Sciatic nerve (tissue), 2 donors: Measurements from ENCODE around the gene TLK1. TPM values are rescaled to one million over a fixed set of nuclear protein-coding genes. Genes with fewer than 3 reads are reported as not detected.
"Not testable (repeated sequence)": the region's sequence is repeated elsewhere in the genome, so short reads cannot be mapped to it uniquely, and the experiment has no call there.

Source experiments
- ATAC-seq: fragments of 200-7000 bp; cut with Tn5 transposase; one replicate; pipeline ENCODE4 v1.9.1; 2020; ENCODE audit warnings: mild to moderate bottlenecking, moderate library complexity
- DNase-seq: peaks from one replicate; pipeline ENCODE4 v3.0.0-alpha.2; 2020; ENCODE audit warnings: low spot score
- intact Hi-C: fragments of 100-400 bp; cut with DNase I; formaldehyde crosslinking; loops from one replicate; pipeline ENCODE4 v1.14.2; 2022
- total RNA-seq: library from RNA; stranded (reverse); fragmentation: NEBNext Ultra II Directional; extraction: Animal tissue kit (Norgen Biotek cat#: 25700); gene quantifications from one replicate; pipeline ENCODE4 v1.2.1, GENCODE V29; 2021
- donor health status: DM: no; HTN: no; CAD: no.
- donor health status: DM: no; HTN: no; CAD: no.

The TLK1 gene
- total RNA-seq, 1 donor from 2014 or later, result 56.8 TPM

DNA sequence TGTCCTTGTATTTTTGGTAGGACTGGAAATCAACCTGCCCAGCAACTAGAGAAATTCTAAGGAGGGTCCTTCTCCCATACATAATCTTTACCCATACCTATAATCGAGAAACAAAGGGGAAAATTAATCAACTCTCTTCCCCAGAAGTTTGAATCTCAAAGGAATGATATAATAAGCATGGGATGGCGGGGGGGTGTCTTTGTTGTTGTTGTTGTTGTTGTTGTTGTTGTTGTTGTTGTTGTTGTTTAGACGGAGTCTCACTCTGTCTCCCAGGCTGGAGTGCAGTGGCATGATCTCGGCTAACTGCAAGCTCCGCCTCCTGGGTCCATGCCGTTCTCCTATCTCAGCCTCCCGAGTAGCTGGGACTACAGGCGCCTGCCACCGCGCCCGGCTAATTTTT, 69.2 kb downstream of the TLK1 start:
- DNase-seq, intact Hi-C loops, ATAC-seq: not testable (repeated sequence)

DNA sequence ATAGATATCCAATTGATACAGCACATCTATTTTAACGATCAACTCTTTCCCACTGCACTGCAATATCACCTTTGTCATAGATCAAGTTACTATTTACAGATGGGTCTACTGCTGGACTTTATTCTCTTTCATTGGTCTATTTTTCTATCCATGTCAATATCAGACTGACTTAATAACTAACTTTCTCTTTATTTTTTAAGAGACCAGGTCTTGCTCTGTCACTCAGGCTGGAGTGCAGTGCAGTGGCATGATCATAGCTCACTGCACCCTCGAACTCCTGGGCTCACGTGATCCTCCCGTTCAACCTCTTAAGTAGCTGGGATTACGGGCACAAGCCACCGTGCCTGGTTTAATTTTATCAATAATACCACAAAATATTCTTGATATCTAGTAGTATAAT, 71.2 kb downstream of the TLK1 start:
- intact Hi-C loops, result no loop called here
- no peak for ATAC-seq
- DNase-seq, result no peak

DNA sequence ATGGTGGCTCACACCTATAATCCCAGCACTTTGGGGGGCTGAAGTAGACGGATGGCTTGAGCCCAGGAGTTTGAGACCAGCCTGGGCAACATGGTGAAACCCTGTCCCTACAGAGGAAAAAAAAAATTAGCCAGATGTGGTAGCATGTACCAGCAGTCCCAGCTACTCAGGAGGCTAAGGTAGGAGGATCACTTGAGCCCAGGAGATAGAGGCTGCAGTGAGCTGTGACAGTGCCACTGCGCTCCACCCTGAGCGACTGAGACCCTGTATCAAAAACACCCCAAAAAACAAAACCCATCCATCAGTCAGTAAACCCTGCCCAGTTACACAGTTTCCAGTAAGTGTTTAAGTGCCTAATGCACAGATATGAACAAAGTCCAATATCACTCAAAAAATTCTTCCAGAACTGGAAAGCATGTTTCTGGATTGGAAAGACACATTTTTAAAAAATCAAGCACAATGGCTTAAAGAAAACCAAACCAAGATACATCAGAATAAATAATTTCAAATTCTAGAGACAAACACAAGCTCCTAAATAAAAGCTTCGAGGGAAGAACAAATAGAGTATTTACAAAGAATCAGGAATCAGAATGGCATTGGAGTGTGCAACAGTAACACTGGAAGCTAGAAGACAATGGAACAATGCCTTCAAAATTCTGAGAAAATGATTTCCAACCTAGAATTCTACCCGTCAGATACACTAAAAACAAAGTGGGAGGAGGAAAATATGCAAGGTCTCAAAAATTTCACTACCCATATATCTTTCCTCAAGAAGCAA, 72.4 kb downstream of the TLK1 start:
- DNase-seq, result no peak
- ATAC-seq, result no peak
- intact Hi-C loops, result no loop called here

DNA sequence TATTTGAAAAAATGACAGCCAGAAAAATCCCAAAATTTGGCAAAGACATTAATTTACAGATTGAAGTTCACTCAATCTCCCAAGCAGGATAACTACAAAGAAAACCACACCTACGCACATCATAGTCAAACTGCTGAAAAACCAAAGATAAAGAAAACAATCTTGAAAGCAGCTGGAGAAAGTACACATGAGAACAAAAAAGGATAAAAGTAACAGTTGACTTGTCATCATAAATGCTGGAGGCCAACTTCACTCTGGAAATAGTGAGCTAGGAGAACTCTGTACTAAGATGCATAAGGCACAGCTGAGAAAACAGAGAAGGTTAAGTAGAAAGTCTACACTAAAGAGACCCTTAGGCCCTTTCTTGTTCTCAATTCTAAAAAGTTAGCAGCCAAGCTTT, 73.1 kb downstream of the TLK1 start:
- DNase-seq (no peak), ATAC-seq (no peak)
- intact Hi-C loops, result no loop called here

DNA sequence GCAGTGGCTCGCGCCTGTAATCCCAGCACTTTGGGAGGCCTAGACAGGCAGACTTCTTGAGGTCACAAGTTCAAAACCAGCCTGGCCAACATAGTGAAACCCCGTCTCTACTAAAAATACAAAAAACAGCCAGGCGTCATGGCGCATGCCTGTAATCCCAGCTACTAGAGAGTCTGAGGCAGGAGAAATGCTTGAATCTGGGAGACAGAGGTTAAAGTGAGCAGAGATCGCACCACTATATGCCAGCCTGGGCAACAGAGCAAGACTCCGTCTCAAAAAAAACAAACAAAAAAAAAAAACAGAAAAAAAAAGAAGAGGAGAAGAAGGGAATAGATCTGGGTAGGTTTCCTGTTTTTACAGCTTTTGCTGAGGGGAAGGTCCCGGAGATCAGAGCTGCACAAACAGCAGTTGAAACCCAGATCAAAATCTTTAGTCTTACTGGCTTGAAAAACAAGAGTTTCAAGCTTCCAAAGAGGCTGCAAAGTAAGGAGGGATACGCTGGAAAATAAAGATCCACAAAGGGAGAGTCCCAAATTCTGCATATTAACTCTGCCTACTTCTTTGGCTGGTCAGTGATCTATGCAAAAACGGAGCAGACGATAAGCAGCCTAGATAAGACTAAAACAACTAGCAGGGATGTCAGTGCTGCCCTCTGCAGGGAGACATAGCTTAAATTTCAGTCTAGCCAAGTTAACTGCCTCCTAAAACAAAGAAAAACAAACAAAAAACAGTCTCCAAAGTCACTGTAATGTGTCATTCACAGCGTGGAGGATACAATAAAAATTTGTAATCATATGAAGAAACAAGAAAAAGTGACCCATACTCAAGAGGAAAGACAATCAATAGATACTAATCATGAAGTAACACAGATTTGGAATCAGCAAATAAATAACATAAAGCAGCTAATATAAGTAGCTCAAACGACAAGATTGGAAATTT, 74.1 kb downstream of the TLK1 start:
- ATAC-seq (peak; percentile 83), DNase-seq (no peak)
- intact Hi-C loops, result no loop called here

DNA sequence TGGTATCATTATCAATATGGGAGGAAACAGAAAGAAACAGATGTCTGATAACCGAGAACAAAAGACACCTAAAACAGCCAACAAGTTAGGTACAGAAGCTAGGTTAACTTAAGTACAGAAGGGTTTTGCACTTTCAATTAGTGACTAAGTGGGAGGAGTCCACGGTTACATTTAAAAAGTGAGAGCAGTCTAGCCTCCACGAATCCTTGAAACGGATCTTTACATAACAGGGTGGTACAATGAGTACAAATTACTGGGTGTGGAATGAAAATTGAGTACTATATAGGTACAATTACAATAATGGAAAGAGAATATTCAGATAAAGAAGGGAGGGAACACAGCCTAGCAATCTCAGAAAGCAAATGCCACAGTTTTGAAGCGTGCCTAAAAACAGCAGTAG, 76.6 kb downstream of the TLK1 start:
- ATAC-seq (no peak), DNase-seq (no peak)
- intact Hi-C loops, result no loop called here

DNA sequence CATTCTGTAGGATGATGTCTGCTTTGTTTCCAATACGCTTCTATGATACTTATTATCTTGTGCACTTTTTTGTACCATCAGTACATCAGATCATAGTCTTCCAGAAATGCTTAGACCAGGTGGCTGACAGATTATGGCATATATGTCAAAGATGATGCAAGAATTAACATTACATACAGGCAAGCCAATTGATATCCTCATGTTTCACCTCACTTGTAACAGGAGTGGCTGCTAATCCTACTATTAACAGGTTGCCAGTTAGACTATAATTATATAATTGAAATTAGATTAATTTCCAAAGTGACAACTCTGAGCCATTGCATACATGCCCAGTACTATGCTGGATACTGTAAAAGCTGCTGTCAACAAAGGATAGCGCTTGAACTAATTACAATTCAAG, 77.2 kb downstream of the TLK1 start:
- DNase-seq (no peak), ATAC-seq (no peak)
- intact Hi-C loops, result no loop called here

DNA sequence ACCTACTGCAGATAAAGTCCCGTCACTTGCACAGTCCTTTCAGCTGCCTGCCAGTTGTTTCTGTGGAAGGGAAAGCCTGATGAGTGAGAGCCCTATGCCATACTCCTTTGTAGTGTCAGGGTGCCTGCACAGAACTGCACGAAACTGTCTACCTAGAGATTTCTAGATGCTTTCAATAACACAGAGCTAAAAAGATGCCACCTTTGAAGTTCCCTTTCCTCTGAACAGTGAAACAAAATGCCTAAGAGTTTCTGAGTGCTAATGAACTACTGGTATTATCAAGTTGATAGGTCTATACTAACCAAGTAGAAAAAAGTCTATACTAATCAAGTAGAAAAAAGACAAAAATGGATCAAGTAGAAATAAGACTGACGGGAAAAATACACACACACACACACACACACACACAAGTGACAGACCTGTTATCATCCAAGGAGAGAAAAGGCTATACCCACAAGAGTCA, 79.0 kb downstream of the TLK1 start:
- DNase-seq, result no peak
- no peak for ATAC-seq
- intact Hi-C loops, result no loop called here

DNA sequence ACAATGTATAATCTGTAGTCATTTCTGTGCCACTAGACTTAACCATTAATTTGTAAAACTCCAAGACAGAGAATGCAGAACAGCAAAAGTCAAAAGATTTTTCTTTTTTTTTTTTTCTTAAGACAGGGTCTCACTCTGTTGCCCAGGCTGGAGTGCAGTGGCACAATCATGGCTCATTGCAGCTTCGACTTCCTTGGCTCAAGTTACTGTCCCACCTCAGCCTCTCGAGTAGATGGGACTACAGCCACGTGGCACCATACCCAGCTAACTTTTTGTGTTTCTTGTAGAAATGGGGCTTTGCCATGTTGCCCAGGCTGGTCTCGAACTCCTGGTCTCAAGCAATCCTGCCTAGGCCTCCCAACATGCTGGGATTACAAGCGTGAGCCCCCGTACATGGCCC, 80.1 kb downstream of the TLK1 start:
- no peak for ATAC-seq
- DNase-seq, result no peak
- intact Hi-C loops, result no loop called here

DNA sequence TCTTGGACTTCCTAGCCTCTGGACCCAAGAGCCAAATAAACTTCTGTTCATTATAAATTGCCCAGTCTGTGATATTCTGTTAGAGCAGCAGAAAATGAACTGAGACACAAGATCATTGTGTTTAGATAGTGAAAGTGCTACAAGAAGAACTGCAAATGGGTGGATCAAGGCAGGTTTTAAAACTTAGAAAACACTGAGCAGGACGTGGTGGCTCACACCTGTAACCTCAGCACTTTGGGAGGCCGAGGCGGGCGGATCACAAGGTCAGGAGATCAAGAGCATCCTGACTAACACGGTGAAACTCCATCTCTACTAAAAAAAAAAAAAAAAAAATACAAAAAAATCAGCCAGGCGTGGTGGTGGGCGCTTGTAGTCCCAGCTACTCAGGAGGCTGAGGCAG, 84.3 kb downstream of the TLK1 start:
- ATAC-seq, intact Hi-C loops, DNase-seq: not testable (repeated sequence)

DNA sequence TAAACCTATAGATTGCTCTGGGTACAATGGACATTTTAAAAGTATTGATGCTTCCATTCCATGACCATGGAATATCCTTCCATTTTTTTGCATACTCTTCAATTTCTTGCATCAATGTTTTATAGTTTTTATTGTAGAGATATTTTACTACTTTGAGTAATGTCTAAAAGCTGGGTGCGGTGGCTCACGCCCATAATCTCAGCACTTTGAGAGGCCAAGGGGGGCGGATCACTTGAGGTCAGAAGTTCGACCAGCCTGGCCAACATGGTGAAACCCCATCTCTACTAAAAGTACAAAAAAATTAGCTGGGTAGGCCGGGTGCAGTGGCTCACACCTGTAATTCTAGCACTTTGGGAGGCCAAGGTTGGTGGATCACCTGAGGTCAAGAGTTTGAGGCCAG, 88.5 kb downstream of the TLK1 start:
- intact Hi-C loops, result no loop called here
- ATAC-seq (no peak), DNase-seq (no peak)

DNA sequence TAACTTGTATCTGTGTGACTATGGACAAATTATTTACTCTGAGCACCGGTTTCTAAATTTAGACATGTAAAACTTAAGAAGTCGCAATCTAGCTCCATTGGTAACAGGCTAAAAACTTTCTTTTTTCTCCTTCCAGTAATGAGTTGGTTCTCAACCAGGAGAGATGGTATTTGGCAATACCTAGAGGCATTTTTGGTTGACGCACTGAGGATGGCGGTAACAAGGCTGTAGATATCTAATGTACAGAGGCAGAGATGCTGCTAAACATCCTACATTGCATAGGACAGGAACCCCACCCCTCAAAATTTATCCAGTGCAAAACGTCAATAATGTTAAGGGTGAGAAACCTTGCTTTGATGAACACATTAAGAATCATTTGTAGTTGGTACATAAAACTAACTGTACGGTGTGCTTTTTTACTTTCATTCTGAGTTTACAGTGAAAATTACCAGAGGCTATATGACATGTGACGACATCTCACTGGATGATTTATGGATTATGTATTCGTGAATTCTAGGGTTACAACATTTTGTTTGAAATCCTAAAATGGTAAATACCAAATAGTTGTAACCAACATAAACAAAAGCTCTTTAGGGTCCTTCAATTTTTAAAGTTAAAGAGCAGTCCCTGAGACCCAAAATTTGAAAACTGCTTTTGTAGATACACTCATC, 91.3 kb downstream of the TLK1 start:
- no peak for DNase-seq
- intact Hi-C loops, result no loop called here

DNA sequence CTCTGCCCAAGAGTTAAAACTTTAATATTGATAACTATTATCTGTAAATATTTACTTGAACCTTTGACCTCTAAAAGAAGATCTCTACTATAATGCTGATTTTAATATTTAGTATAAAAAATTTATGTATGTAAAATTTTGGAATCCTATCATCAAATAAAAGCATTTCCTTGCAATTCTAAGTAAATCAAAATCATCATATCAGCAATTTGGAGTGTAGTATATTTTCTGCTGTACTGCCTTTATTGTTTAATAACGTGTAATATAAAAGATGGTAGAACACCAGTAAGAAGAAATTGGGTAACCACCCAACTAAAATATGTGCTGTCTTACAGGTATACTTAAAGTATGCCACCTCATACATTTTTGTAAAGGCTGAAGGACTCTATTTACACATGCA, 94.6 kb downstream of the TLK1 start:
- no peak for DNase-seq
- intact Hi-C loops, result no loop called here
- no peak for ATAC-seq

More for the DNA sequence above, 91.3 kb downstream of the TLK1 start:
- ATAC-seq, result no peak

DNA sequence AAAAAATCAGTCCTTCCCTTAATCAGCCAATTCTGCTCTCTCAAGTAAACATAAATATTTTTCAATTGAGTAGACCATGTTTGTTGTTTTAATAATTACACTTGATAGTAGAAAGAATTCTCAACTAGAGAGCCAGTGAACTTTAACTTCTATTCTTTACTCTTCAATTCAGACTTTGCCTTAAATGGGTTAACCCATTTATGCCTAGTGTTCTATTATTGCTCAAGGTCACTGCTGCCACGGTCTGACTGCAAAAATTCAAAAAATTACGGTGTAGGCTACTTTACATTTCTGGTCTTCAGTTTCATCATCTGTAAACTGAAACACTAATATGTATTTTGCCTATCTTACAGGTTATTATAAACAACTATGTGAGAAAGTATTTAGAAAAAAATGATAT, 103.1 kb downstream of the TLK1 start:
- no peak for ATAC-seq
- no peak for DNase-seq
- intact Hi-C loops, result no loop called here

DNA sequence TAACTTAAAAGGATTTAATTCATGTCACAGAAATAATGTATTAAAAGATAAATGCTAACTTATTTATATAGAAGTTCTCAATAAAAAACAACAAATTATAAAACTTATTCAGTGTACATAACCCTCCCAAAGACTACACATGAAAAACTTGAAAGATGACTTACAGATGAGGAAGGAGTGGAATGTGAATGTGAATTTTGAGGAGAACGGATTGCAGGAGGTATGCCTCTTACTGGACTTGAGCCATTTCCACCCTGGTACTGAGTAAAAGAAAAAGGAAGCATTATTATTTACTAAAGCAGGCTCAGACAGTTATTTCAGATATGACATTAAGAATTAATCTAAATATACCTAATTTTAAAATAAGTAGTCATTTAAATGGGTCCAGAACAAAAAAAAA, 104.4 kb downstream of the TLK1 start:
- ATAC-seq (no peak), DNase-seq (no peak)
- intact Hi-C loops, result no loop called here

DNA sequence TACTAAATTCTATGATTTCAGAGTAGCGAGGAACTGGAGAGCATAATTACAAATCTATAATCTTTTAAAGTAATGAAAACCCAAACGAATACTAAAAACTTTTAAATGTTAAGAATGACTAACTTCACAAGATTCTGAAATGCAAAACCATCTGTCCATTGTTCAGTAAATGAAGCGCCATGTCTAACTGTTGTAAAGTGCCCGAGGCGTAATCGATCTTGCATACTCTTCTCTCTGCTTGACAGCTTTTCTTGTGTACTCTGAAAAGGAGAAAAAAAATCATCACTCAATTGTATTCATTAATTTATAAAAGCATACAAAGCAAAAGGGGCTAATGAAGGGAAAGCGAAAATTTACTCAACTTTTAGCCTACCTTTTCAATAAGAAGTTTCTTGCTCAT, 111.0 kb downstream of the TLK1 start:
- intact Hi-C loops, result no loop called here
- no peak for DNase-seq
- ATAC-seq, result no peak

DNA sequence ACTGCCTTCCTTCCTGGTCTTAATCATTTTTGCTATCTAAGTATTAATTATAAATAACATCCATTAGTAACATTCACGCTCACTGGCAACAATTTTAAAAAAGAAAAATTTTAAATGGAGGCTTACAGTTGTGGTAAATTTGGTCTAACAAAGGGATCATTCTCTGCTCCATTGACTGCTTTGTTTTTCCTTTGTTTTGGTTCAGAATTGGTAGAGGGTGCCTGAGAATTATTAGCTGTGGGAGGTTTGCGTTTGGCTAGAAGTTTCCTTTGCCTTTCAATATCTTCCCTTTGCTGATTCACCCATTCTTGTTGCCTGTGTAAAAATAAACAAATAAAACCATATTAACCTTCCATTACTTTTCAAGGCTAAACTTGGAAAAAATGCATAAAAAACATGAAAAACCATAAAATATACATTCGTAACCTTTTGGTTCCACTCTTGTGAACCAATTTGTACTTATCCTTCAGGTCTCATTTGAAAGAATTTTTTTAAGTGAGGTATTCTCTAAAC, 114.6 kb downstream of the TLK1 start:
- intact Hi-C loops, result no loop called here
- ATAC-seq (no peak), DNase-seq (no peak)

DNA sequence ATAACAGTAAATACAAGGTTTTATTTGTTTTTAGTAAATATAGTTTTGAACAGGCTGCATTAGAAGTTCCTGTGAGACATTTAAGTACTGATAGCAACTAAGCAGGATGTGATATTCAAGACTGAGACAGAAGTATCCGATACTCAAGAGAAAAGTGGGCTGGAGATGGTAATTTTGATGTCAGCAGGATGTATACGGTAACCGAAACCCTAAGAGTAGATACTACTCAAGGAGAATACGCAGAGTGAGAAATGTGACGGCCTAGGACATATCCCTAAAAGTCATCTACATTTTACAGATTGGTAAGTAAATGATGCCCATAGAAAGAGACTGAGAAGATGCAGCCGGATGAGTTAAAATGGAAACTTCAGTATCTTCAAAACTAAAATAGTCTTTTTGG, 116.3 kb downstream of the TLK1 start:
- ATAC-seq (no peak), DNase-seq (no peak)
- intact Hi-C loops, result no loop called here

DNA sequence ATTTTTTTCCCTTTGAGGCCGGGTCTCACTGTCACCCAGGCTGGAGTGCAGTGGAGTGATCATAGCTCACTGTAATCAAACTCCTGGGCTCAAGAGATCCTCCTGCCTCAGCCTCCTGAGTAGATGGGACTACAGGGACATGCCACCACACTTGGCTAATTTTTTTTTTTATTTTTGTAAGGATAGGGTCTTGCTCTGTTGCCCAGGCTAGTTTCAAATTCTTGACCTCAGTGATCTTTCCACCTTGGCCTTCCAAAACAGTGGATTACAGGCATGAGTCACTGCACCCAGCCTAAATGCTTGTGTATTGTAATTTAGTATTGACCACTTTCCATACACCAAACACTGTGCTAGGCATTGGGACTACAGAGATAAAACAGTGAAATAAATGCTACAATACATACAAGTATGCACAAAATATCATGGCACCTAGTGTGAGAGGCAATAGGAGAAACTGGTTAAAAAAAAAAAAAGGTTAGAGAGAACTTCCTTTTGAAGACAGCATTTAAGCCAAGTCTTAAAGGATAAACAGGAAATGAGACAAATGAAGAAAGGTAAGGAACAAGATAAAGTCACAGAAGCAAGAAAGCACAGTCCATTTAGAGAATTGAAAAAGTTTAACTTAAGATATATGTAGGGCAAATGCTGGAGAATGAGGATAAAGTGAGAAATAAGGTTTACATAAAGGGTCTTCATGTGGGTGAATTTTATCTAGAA, 118.3 kb downstream of the TLK1 start:
- DNase-seq (no peak), ATAC-seq (no peak)
- intact Hi-C loops, result no loop called here
